ENCODE measurements around the gene APRT.
"Not testable (repeated sequence)": the region's sequence is repeated elsewhere in the genome, so short reads cannot be mapped to it uniquely, and the experiment has no call there.

Gene APRT

GRCh38 chr16:88841521-88842307 is 30.0 kb upstream of the APRT start:
- DNase-seq: no peak

GRCh38 chr16:88840600-88841215 is 29.0 kb upstream of the APRT start:
- no peak for DNase-seq

DNA sequence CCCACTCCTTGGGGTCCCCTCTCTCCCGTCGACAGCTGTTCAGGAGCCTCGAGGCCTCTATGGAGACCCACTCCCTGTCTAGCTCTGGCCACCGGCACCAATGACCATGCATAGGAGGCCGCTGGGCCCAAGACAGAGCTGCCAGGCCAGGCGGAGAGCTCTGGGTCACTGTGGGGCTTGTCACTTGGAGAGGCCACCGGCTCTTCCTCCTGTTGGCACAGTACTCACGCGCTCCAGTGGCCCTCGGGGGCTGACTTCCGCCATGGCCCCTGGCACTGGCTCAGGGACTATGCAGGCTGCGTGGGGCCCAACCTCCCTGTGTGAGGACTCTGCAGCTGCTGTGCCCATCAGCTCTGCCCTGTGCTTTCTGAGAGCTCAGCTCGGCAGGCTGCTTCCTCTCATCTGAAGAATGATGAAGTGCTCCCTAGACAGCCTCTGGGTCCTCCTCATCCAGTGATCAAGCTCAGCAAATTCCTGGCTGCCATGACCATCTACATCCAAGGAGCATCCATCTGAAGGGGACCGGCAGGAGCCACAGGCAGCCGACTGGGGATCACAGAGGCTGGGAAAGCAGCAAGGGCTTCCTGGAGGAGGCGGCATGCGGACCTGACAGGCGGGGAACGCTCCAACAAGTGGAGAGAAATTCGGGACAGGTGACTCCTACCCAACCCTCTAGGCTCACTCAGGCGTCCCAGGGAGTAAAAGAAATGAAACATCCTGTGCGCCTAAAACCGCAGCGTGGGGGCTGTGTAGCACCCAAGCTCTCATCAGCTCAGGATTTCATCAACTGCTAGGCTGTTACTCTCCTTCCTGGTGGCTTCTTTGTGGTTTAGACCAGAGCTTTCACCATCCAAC is 28.2 kb upstream of the APRT start:
- no peak for DNase-seq

GRCh38 chr16:88839026-88839529 is 27.4 kb upstream of the APRT start:
- DNase-seq: no peak

GRCh38 chr16:88838566-88838965 is 26.8 kb upstream of the APRT start:
- DNase-seq: no peak

GRCh38 chr16:88837806-88838205 is 26.1 kb upstream of the APRT start:
- no peak for DNase-seq

GRCh38 chr16:88836791-88837190 is 25.1 kb upstream of the APRT start:
- DNase-seq: no peak

- DNase-seq: no peak
Observed at GRCh38 chr16:88835818-88836217, 24.1 kb upstream of the APRT start.

DNA sequence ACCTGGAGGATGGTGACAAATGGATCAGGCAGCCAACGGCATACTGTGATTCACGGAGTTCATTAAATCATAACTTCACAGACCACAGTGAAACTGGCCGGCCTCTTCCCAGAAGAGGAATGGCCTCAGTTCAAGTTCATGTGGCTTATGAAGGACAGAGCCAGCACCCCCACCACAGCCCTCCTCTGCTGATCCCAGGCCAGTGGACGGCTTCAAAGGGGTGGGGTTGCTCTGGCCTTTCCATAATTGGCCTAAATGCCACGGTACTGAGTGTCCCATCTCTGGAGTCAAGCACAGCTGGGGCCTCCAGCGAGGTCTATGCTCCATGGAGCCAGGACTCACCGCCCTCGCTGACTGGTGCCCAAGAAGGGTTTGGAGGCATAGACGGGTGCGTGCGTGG is 23.7 kb upstream of the APRT start:
- no peak for DNase-seq

GRCh38 chr16:88834670-88835069 is 22.9 kb upstream of the APRT start:
- DNase-seq: no peak

DNA sequence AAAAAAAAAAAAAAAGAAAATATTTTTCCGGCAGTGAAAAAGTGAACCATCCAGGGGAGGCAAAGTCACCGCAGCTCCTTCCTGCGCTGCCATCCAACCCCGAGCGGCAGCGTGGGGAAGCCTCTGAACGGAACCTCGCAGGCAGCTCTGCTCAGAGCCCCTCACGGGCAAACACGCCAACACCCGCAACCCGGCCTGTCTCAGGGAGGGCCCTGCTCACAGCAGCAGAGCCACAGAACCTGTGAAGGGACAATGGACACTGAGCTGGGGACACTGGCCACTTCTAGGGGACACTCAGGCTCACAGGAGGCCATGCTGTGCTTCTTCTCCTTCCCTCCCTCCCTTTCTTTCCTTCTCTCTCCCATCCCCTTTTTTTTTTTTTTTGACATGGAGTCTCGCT is 21.4 kb upstream of the APRT start:
- no peak for DNase-seq

- DNase-seq: no peak
Observed at GRCh38 chr16:88831838-88832237, 20.1 kb upstream of the APRT start.

- DNase-seq: no peak
Observed at GRCh38 chr16:88830783-88831182, 19.1 kb upstream of the APRT start.

DNA sequence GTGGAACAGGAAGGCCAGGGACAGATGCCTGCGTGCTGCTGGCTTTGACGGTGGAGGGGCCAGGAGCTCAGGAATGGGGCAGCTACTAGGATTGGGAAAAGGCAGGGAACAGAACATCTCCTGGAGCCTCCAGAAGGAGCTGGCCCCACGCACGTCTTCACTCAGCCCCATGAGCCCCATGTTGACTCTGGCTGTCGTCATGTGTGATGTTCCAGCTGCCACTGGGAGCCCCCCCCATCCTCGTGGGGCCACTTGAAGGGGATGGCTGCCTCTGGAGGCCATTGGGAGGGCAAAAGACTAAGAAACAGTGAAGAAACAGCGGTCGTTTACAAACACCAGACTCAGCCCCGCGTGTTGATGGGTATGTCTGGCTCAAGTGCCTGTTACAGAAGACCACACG is 18.5 kb upstream of the APRT start:
- DNase-seq: no peak

DNA sequence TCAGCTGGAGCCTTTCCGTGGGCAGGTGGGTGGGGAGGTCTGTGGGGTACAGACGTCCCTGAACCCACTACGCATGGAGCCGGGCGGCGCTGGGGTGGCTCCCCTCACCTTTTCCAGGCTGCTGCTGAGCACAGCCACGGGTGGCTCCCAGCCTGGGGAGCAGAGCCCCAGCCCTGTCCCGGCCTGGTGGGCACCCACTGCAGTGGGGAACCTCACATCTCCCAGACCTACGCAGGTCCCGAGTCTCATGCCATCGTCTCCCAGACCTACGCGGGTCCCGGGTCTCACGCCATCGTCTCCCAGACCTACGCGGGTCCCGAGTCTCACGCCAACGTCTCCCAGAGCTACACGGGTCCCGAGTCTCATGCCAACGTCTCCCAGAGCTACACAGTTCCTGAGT is 17.0 kb upstream of the APRT start:
- DNase-seq: no peak

GRCh38 chr16:88827727-88828126 is 16.0 kb upstream of the APRT start:
- no peak for DNase-seq

- DNase-seq: no peak
Observed at GRCh38 chr16:88826070-88826840, 14.5 kb upstream of the APRT start.

- no peak for DNase-seq
Observed at GRCh38 chr16:88825146-88825545, 13.4 kb upstream of the APRT start.

DNA sequence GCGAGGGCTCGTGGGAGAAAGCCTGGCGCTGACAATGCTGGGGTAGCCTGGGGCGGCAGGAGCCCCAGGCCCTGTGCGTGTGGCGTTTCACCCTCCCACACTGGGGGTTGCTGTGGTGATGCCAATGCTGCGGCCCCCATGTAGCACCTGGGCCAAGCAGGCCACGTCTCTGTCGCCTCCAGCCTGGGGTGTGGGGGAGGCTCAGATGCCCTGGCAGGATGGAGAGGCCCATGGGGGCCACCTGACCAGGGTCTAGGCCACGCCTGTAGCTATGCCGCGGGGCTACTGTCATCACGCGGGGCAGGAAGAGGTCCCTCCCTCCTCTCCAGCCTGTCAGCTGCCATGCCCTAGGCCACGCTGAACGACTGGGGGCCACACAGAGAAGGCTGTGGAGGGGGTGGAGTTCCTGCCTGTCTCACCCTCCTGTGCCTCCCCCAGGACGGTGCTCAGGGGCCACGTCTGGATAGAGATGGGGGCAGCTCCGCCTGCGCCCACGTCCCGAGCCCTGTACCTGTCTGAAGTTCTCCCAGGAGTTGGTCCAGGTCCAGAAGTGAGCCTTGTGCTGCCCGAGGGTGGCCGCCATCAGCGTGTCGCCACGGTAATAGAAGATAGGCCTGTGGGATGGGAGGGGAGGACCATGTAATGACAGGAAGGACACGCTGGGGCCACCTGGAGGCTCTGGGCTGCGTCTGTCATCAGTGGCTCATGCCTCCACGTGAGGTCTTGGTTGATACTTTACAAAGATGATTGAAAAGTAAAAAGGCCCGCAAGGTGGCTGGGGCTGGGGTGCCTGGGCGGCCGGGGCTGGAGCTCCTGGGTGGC is 12.7 kb upstream of the APRT start:
- no peak for DNase-seq

DNA sequence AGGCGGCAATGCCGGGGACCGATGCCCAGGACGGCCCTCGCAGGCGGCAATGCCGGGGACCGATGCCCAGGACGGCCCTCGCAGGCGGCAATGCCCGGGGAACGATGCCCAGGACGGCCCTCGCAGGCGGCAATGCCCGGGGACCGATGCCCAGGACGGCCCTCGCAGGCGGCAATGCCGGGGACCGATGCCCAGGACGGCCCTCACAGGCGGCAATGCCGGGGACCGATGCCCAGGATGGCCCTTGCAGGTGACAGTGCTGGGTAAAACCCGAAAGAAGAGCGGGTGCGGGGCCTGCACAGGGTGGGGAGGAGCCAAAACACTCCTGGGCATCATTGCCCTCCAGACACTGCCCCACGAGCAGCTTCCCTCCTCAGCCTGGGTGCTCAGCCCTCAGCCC is 11.9 kb upstream of the APRT start:
- DNase-seq: not testable (repeated sequence)

- no peak for DNase-seq
Observed at GRCh38 chr16:88822281-88823040, 10.7 kb upstream of the APRT start.
